Progenitor cell of endocrine pancreas (in vitro differentiated cells): ENCODE data around the gene GLDC. TPM values are rescaled to one million over a fixed set of nuclear protein-coding genes. Genes with fewer than 3 reads are reported as not detected.

Experiments
- DNase-seq: peaks from one replicate; pipeline ENCODE4 v3.0.0; 2021; ENCODE audit warnings: low spot score; ENCODE audit not compliant: unreplicated experiment
- H3K27ac Mint-ChIP-seq: 2 replicates; pipeline ENCODE4 v1.8.0; 2021; ENCODE audit warnings: mild to moderate bottlenecking, moderate library complexity, mixed read lengths
- H3K27me3 Mint-ChIP-seq: 2 replicates; pipeline ENCODE4 v1.8.0; 2021; ENCODE audit warnings: mixed read lengths
- H3K36me3 Mint-ChIP-seq: 2 replicates; pipeline ENCODE4 v1.8.0; 2022; ENCODE audit warnings: mixed read lengths; ENCODE audit not compliant: insufficient read depth
- H3K4me1 Mint-ChIP-seq: 2 replicates; pipeline ENCODE4 v1.8.0; 2021; ENCODE audit warnings: low read depth, mixed read lengths
- H3K4me3 Mint-ChIP-seq: 2 replicates; pipeline ENCODE4 v1.8.0; 2021; ENCODE audit warnings: low read depth, mild to moderate bottlenecking, moderate library complexity, mixed read lengths
- H3K9me3 Mint-ChIP-seq: 2 replicates; pipeline ENCODE4 v1.8.0; 2021; ENCODE audit warnings: low read depth, mixed read lengths
- total RNA-seq: library from RNA; stranded (reverse); gene quantifications from 2 replicates; pipeline ENCODE4 v1.2.1, GENCODE V29; 2021
- TF ChIP-seq, protein P1 (sequence below): fragments of 200-600 bp; sonication (generic); IDR thresholded peaks from one replicate; pipeline ENCODE4 v1.5.0; 2021; ENCODE audit warnings: antibody characterized with exemption, mild to moderate bottlenecking; ENCODE audit not compliant: unreplicated experiment

GLDC gene
- total RNA-seq, 1 donor from 2014 or later: 11.3 TPM

DNA sequence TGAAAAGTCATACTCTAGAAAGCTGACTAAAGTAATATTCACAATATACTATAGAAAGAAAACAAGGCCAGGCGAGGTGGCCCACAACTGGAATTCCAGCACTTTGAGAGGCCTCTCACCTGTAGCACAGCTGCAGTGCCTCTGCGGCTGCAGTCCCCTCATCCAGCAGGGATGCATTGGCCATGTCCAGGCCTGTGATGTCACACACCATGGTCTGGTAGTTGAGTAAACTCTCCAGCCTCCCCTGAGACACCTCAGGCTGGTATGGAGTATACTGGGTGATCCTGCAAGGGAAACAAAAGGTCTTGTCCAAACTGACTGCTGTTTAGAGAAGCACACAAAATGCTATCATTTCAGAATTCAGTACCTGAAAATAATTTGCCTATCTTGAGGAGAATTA is 35.5 kb downstream of the GLDC start:
- Mint-ChIP-seq H3K36me3 (peaks cover 5% of the 10 kb centered on the region), H3K27ac (no peak overlapping the region), H3K27me3 (no peaks in the 10 kb centered on the region), H3K4me3 (no peak overlapping the region), H3K9me3 (no peaks in the 10 kb centered on the region), H3K4me1 (no peaks in the 10 kb centered on the region)
- TF ChIP-seq, protein P1, sequence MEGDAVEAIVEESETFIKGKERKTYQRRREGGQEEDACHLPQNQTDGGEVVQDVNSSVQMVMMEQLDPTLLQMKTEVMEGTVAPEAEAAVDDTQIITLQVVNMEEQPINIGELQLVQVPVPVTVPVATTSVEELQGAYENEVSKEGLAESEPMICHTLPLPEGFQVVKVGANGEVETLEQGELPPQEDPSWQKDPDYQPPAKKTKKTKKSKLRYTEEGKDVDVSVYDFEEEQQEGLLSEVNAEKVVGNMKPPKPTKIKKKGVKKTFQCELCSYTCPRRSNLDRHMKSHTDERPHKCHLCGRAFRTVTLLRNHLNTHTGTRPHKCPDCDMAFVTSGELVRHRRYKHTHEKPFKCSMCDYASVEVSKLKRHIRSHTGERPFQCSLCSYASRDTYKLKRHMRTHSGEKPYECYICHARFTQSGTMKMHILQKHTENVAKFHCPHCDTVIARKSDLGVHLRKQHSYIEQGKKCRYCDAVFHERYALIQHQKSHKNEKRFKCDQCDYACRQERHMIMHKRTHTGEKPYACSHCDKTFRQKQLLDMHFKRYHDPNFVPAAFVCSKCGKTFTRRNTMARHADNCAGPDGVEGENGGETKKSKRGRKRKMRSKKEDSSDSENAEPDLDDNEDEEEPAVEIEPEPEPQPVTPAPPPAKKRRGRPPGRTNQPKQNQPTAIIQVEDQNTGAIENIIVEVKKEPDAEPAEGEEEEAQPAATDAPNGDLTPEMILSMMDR: no peak
- no peak for DNase-seq

DNA sequence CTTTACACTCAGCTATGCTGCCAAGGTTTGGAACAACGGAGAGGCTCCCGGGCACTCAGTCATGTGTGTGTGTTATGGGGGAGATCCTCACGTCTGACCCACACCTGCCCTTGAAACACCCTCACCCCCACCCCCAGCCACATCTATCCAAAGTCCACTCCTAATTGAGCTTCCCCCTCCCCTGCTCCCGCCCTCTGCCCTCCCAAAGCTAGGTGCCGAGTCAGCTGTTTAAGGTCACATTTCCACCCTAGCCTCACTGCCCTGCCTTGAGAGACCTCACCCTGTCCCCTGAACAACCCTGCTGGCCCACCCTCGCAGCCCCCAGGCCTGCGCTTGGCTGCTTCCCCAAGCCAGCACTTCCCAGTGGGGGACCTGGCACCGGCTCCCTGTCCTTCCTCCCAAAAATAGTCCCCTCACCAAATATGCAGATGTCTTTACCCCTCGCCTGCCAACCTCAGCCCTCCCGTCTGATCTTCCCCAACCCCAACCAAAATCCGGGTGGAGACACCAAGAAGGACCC is 36.0 kb downstream of the GLDC start:
- no peaks in the 10 kb centered on the region for H3K4me1 Mint-ChIP-seq
- no peaks in the 10 kb centered on the region for H3K27me3 Mint-ChIP-seq
- DNase-seq: no peak
- TF ChIP-seq, protein P1: no peak
- H3K9me3 Mint-ChIP-seq: no peaks in the 10 kb centered on the region
- no peak overlapping the region for H3K27ac Mint-ChIP-seq
- H3K4me3 Mint-ChIP-seq: no peak overlapping the region
- peaks cover 5% of the 10 kb centered on the region for H3K36me3 Mint-ChIP-seq

DNA sequence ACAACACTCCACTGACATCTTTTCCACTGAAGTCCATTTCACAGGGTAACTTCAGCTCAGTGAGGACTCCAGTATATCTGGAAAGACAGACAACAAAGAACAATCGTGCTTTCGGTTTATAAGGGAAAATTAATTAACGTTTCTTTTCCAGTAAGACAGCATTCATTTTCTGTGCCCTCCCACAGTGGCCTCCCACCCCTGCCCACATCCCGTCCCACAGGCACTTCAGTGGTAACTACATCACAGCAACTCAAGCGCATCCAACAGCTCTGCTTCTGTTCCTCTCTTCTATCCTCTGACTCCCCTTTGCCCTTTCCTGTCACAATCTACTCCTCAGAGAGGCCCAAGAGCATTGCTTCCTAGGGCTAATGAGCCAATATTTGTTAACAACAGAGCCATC is 40.3 kb downstream of the GLDC start:
- no peaks in the 10 kb centered on the region for H3K27me3 Mint-ChIP-seq
- H3K27ac Mint-ChIP-seq: no peak overlapping the region
- no peaks in the 10 kb centered on the region for H3K9me3 Mint-ChIP-seq
- no peak for DNase-seq
- H3K4me1 Mint-ChIP-seq: no peaks in the 10 kb centered on the region
- TF ChIP-seq, protein P1: no peak
- H3K4me3 Mint-ChIP-seq: no peak overlapping the region
- peaks cover 5% of the 10 kb centered on the region for H3K36me3 Mint-ChIP-seq

DNA sequence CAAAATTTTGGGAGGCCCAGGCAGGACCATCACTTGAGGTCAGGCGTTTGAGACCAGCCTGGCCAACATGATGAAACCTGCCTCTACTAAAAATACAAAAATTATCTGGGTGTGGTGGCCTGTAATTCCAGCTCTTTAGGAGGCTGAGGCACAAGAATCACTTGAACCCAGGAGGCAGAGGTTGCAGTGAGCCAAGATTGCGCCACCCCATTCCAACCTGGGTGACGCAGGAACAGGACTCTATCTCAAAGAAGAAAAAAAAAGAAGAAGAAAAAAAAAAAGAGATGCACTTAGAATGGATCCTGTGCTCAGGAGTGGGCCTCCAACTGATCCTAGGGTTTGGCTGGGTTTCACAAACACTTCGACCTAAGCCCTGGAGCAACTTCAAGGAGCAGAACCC is 45.1 kb downstream of the GLDC start:
- H3K27ac Mint-ChIP-seq: no peak overlapping the region
- peaks cover 2% of the 10 kb centered on the region for H3K36me3 Mint-ChIP-seq
- H3K4me1 Mint-ChIP-seq: no peaks in the 10 kb centered on the region
- no peak for DNase-seq
- TF ChIP-seq, protein P1: no peak
- H3K4me3 Mint-ChIP-seq: no peak overlapping the region
- no peaks in the 10 kb centered on the region for H3K27me3 Mint-ChIP-seq
- H3K9me3 Mint-ChIP-seq: no peaks in the 10 kb centered on the region

DNA sequence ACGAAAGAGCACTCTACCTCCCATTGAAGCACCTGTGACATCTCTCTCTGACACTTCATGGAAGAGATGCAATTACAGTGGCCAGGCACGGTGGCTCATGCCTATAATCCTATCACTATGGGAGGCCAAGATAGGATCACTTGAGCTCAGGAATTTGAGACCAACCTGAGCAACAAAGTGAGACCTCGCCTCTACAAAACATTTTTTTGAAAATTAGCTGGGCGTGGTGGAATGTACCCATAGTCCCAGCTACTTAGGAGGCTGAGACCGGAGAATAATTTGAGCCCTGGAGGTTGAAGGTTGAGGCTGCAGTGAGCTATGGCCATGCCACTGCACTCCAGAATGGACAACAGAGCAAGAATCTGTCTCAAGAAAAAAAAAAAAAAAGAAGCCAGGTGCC is 45.5 kb downstream of the GLDC start:
- TF ChIP-seq, protein P1: no peak
- Mint-ChIP-seq H3K27ac (no peak overlapping the region), H3K36me3 (peaks cover under 1% of the 10 kb centered on the region), H3K27me3 (peaks cover 3% of the 10 kb centered on the region), H3K4me3 (no peak overlapping the region), H3K9me3 (no peaks in the 10 kb centered on the region), H3K4me1 (no peaks in the 10 kb centered on the region)
- DNase-seq: no peak
